GM12878 (cell line): ENCODE measurements around the gene BCLAF3. TPM values are rescaled to one million over a fixed set of nuclear protein-coding genes. Genes with fewer than 3 reads are reported as not detected.

Experiments used
- ATAC-seq: fragments of 200-7000 bp; cut with Tn5 transposase; 3 replicates; pipeline ENCODE4 v1.9.1; 2020; ENCODE audit warnings: mild to moderate bottlenecking, moderate library complexity
- BruUV-seq: library from RNA; stranded (reverse); fragments of 400-500 nt; replicated peaks from 2 replicates; lab custom pipeline; 2021; lab: Mats Ljungman, UMichigan
- CTCF ChIA-PET: fragments of 300-600 bp; sonication (Branson Sonifier 250); formaldehyde crosslinking; extraction: SDS; loops from one replicate; lab custom pipeline; 2021; ENCODE audit warnings: inconsistent platforms; lab: Yijun Ruan, JAX
- POLR2A ChIA-PET: fragments of 350-600 bp; formaldehyde crosslinking; extraction: SDS; loops from one replicate; lab custom pipeline; 2021; ENCODE audit warnings: inconsistent platforms; lab: Charles Lee
- RAD21 ChIA-PET: fragments of 300-600 bp; sonication (Branson Sonifier 250); formaldehyde crosslinking; loops from one replicate; lab custom pipeline; 2023; ENCODE audit warnings: antibody characterized with exemption; ENCODE audit not compliant: unreplicated experiment; lab: Charles Lee
- SMC1A ChIA-PET: fragments of 300-600 bp; sonication (Branson Sonifier 250); formaldehyde crosslinking; loops from one replicate; lab custom pipeline; 2023; ENCODE audit not compliant: unreplicated experiment, uncharacterized antibody; lab: Charles Lee
- DNase-seq: peaks from one replicate; pipeline ENCODE4 v3.0.0-alpha.2; 2011; ENCODE audit warnings: low read depth, low spot score
- FAIRE-seq: peaks from 3 replicates; lab custom pipeline; 2011; peaks lifted over from hg19 to GRCh38; lab: Jason Lieb, UNC
- H2AFZ ChIP-seq: 2 replicates; pipeline ENCODE4 v1.6.0; 2011; ENCODE audit warnings: low read depth, low read length, control low read depth; ENCODE audit not compliant: control insufficient read depth
- H3K27ac ChIP-seq: 2 replicates; pipeline ENCODE4 v1.5.1; 2011; ENCODE audit warnings: control low read depth; ENCODE audit not compliant: control insufficient read depth, insufficient read depth
- H3K27me3 ChIP-seq, 2 experiments: replicated peaks in 1 of 2; 2 replicates each; pipeline versions ENCODE4 v1.6.0 to v1.6.1; 2011; ENCODE audit warnings: low read length in 1 of 2; ENCODE audit not compliant: control insufficient read depth in 2 of 2, insufficient read depth in 2 of 2
- H3K36me3 ChIP-seq, 2 experiments: 2 replicates each; pipeline ENCODE4 v1.5.1; 2011; ENCODE audit warnings: low read length in 1 of 2; ENCODE audit not compliant: control insufficient read depth in 2 of 2, insufficient read depth in 2 of 2
- H3K4me1 ChIP-seq: 2 replicates; pipeline ENCODE4 v1.6.1; 2011; ENCODE audit warnings: mild to moderate bottlenecking, low read length, moderate library complexity, mixed read lengths; ENCODE audit not compliant: control insufficient read depth, insufficient read depth
- H3K4me2 ChIP-seq: 2 replicates; pipeline ENCODE4 v1.6.0; 2011; ENCODE audit warnings: control low read depth; ENCODE audit not compliant: control insufficient read depth, insufficient read depth
- H3K4me3 ChIP-seq: fragments of 200-600 bp; sonication (generic); 2 replicates; pipeline ENCODE4 v1.5.1; 2016
- H3K79me2 ChIP-seq: 2 replicates; pipeline ENCODE4 v1.6.0; 2011; ENCODE audit warnings: low read length; ENCODE audit not compliant: control insufficient read depth, insufficient read depth
- H3K9ac ChIP-seq: 2 replicates; pipeline ENCODE4 v1.8.0; 2011; ENCODE audit warnings: low read length, control low read depth, mixed read lengths; ENCODE audit not compliant: control insufficient read depth, insufficient read depth
- H3K9me3 ChIP-seq: replicated peaks from 3 replicates; pipeline ENCODE4 v1.5.1; 2011; ENCODE audit warnings: mild to moderate bottlenecking, low read length; ENCODE audit not compliant: control insufficient read depth, insufficient read depth
- H4K20me1 ChIP-seq: 2 replicates; pipeline ENCODE4 v1.6.0; 2011; ENCODE audit not compliant: control insufficient read depth, insufficient read depth
- CHD1 ChIP-seq: IDR thresholded peaks from 2 replicates; pipeline ENCODE4 v1.6.1; 2012; ENCODE audit warnings: low read depth, low read length, improper control_type of control experiment
- EED ChIP-seq: sonication (generic); IDR thresholded peaks from 2 replicates; pipeline ENCODE4 v1.6.1; 2016; ENCODE audit warnings: antibody characterized with exemption, low read depth
- EZH2 ChIP-seq: IDR thresholded peaks from 2 replicates; pipeline ENCODE4 v1.6.1; 2012; ENCODE audit warnings: low read depth, mild to moderate bottlenecking, control low read depth, inconsistent platforms, low read length, borderline replicate concordance; ENCODE audit not compliant: control insufficient read depth
- HDGF ChIP-seq: fragments of 450-650 bp; IDR thresholded peaks from 2 replicates; pipeline ENCODE4 v1.6.1; 2016; ENCODE audit warnings: antibody characterized with exemption
- SMARCA5 ChIP-seq: fragments of 450-650 bp; IDR thresholded peaks from 2 replicates; pipeline ENCODE4 v1.6.1; 2017; ENCODE audit warnings: mild to moderate bottlenecking
- SMC3 ChIP-seq: IDR thresholded peaks from 2 replicates; pipeline ENCODE4 v1.6.1; 2011; ENCODE audit warnings: low read length, improper control_type of control experiment, borderline replicate concordance
- SREBF1 ChIP-seq: IDR thresholded peaks from 2 replicates; pipeline ENCODE4 v1.6.1; 2012; ENCODE audit warnings: mild to moderate bottlenecking, low read length
- SREBF2 ChIP-seq: IDR thresholded peaks from 2 replicates; pipeline ENCODE4 v1.6.1; 2012; ENCODE audit warnings: mild to moderate bottlenecking, low read length
- YBX1 ChIP-seq: fragments of 450-650 bp; IDR thresholded peaks from 2 replicates; pipeline ENCODE4 v1.6.1; 2016; ENCODE audit warnings: antibody characterized with exemption
- ZNF217 ChIP-seq: fragments of 450-650 bp; IDR thresholded peaks from 2 replicates; pipeline ENCODE4 v1.6.1; 2017; ENCODE audit warnings: antibody characterized with exemption, mild to moderate bottlenecking
- WGBS: methylation state at CpG from one replicate; pipeline ENCODE4 v1.1.6; 2016; ENCODE audit warnings: low lambda C conversion rate; ENCODE audit not compliant: insufficient replicate concordance, insufficient coverage; ENCODE audit errors: missing lambda C conversion rate; 5-methylcytosine and 5-hydroxymethylcytosine counted together
- in situ Hi-C: fragments of 300-500 bp; cut with MboI; formaldehyde crosslinking; loops from 9 replicates; pipeline ENCODE4 v1.14.3; 2018; ENCODE audit warnings: mixed read lengths
- intact Hi-C: fragments of 100-400 bp; cut with micrococcal nuclease; formaldehyde crosslinking; loops from one replicate; pipeline ENCODE4 v1.14.2; 2022; ENCODE audit not compliant: unreplicated experiment
- polyA plus RNA-seq, 11 experiments: library from polyadenylated mRNA; depleted of rRNA in 4 of 11; unstranded in 6 of 11; stranded (reverse) in 5 of 11; fragments of >200 nt; fragmentation: Nextera tagmentation in 4 of 11; fragmentation: Illumina TruSeq in 1 of 11; extraction: Ambion mirVana in 4 of 11; extraction: Trizol in 1 of 11; gene quantifications; 1 replicate in 1 of 11; 2 replicates in 10 of 11; pipeline versions ENCODE4 v1.2.1 to v1.2.3, GENCODE V29; 2011 to 2016; ENCODE audit warnings: inconsistent platforms in 2 of 11, missing spikeins in 2 of 11, low read depth in 1 of 11
- total RNA-seq, 4 experiments: library from RNA; depleted of rRNA in 3 of 4; stranded (reverse); fragments of >200 nt in 3 of 4; fragmentation: Illumina TruSeq in 1 of 4; extraction: Trizol in 1 of 4; gene quantifications; 2 replicates each; pipeline versions ENCODE4 v1.2.1 to v1.2.3, GENCODE V29; 2013 to 2021
- TF ChIP-seq, protein P1 (sequence below): IDR thresholded peaks from 2 replicates; pipeline ENCODE4 v1.6.1; 2012; ENCODE audit warnings: mild to moderate bottlenecking, low read depth, low read length
- TF ChIP-seq, protein P2 (sequence below): fragments of 450-650 bp; IDR thresholded peaks from 2 replicates; pipeline ENCODE4 v1.6.1; 2017; ENCODE audit warnings: borderline replicate concordance
- TF ChIP-seq, protein P3 (sequence below): IDR thresholded peaks from 2 replicates; pipeline ENCODE4 v1.6.1; 2011; ENCODE audit warnings: low read depth, mild to moderate bottlenecking, low read length, moderate library complexity, borderline replicate concordance; ENCODE audit errors: extremely low read depth
- TF ChIP-seq, protein P4 (sequence below): fragments of 450-650 bp; IDR thresholded peaks from 2 replicates; pipeline ENCODE4 v1.6.1; 2017; ENCODE audit warnings: mild to moderate bottlenecking, moderate library complexity

Gene BCLAF3
- total and polyA plus RNA-seq, 10 of the 15 experiments (the other 5 are each of a cell fraction or from before 2014, with no cell fraction given) = 0.74 to 4.4 (median 2.6) TPM

DNA sequence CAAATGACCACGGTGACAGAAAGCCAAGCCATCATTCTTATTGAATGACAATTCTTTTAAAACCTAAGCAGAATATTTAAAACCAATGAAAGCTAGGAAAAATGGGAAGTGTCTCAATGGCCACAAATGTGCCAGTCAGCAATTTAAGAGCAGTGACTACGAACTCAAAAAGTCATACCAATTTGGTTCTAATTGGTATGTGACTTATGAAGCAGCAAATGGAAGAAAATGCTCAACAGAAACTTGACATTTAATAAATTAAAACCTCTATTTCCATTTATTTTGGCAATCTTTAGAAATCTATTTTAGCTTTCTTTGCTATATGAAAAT is 25.7 kb upstream of the BCLAF3 start (continued):
- TF ChIP-seq, protein P1, sequence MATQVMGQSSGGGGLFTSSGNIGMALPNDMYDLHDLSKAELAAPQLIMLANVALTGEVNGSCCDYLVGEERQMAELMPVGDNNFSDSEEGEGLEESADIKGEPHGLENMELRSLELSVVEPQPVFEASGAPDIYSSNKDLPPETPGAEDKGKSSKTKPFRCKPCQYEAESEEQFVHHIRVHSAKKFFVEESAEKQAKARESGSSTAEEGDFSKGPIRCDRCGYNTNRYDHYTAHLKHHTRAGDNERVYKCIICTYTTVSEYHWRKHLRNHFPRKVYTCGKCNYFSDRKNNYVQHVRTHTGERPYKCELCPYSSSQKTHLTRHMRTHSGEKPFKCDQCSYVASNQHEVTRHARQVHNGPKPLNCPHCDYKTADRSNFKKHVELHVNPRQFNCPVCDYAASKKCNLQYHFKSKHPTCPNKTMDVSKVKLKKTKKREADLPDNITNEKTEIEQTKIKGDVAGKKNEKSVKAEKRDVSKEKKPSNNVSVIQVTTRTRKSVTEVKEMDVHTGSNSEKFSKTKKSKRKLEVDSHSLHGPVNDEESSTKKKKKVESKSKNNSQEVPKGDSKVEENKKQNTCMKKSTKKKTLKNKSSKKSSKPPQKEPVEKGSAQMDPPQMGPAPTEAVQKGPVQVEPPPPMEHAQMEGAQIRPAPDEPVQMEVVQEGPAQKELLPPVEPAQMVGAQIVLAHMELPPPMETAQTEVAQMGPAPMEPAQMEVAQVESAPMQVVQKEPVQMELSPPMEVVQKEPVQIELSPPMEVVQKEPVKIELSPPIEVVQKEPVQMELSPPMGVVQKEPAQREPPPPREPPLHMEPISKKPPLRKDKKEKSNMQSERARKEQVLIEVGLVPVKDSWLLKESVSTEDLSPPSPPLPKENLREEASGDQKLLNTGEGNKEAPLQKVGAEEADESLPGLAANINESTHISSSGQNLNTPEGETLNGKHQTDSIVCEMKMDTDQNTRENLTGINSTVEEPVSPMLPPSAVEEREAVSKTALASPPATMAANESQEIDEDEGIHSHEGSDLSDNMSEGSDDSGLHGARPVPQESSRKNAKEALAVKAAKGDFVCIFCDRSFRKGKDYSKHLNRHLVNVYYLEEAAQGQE = no peak
- TF ChIP-seq, protein P2, sequence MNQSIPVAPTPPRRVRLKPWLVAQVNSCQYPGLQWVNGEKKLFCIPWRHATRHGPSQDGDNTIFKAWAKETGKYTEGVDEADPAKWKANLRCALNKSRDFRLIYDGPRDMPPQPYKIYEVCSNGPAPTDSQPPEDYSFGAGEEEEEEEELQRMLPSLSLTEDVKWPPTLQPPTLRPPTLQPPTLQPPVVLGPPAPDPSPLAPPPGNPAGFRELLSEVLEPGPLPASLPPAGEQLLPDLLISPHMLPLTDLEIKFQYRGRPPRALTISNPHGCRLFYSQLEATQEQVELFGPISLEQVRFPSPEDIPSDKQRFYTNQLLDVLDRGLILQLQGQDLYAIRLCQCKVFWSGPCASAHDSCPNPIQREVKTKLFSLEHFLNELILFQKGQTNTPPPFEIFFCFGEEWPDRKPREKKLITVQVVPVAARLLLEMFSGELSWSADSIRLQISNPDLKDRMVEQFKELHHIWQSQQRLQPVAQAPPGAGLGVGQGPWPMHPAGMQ = no peak
- TF ChIP-seq YBX1 (no peak), EED (no peak)
- TF ChIP-seq, all 136 proteins: peak for 0

DNA sequence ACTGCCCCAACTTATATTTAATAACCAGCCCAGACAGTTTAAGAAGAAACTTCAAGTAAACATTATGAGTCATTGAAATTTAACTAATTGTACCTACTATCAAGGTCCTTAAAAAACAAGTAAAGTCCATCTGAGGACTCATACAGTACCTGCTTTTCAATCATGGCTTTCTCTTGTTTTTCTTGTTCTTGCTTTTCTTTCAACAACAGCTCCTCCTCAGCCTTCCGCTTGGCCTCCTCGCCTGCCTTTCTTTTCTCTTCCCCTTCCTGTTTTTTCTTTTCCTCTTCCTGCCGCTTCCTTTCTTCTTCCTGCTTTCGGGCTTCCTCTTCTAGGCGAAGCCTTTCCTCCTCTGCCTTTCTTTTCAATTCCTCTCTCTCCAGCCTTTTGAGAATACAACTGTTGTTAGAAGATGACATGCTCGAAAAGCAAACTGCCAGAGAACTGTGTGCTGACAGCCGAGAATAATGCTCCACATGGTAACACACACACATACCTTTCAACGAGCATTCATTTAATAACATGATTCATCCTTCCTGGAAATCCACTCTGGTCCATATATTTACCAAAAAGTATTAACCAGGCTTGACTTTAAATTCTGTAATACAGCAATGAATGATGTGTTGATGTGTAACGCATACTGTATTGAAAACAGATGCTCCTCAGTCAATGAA is 25.2 kb upstream of the BCLAF3 start:
- 79% methylated on average over 9 of the region's 9 CpGs for WGBS
- RAD21 ChIA-PET = interaction anchor here (0.9 kb wide), 1 partner anchor 42 kb away, joined by 3 read pairs; no protein-coding TSS in a partner anchor
- Histone ChIP-seq H3K36me3 (no peaks in the 10 kb centered on the region), H3K79me2 (no peaks in the 10 kb centered on the region), H2AFZ (no peak overlapping the region), H3K4me3 (no peak overlapping the region), H4K20me1 (no peaks in the 10 kb centered on the region), H3K4me2 (no peak overlapping the region), H3K27me3 (no peaks in the 10 kb centered on the region), H3K9ac (no peak overlapping the region), H3K4me1 (no peaks in the 10 kb centered on the region), H3K27ac (no peak overlapping the region), H3K9me3 (no peaks in the 10 kb centered on the region; the same call in 1 of the 3 replicates)
- POLR2A ChIA-PET = no interaction called here
- in situ Hi-C loops (no loop called here), intact Hi-C loops (no loop called here)
- DNase-seq = no peak
- CTCF ChIA-PET = no interaction called here
- no peak for ATAC-seq
- BruUV-seq = no TSS peak
- SMC1A ChIA-PET = interaction anchor here (1.5 kb wide), 1 partner anchor 14 kb away, joined by 4 read pairs; no protein-coding TSS in a partner anchor
- no peak for FAIRE-seq
- TF ChIP-seq CHD1 = no peak
- TF ChIP-seq, protein P3, sequence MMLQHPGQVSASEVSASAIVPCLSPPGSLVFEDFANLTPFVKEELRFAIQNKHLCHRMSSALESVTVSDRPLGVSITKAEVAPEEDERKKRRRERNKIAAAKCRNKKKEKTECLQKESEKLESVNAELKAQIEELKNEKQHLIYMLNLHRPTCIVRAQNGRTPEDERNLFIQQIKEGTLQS = no peak
- no peak for TF ChIP-seq SMARCA5
- TF ChIP-seq EZH2 = no peak
- no peak for TF ChIP-seq SREBF2
- no peak for TF ChIP-seq SREBF1
- TF ChIP-seq HDGF = no peak
- TF ChIP-seq SMC3 = no peak
- no peak for TF ChIP-seq ZNF217
- TF ChIP-seq, protein P4, sequence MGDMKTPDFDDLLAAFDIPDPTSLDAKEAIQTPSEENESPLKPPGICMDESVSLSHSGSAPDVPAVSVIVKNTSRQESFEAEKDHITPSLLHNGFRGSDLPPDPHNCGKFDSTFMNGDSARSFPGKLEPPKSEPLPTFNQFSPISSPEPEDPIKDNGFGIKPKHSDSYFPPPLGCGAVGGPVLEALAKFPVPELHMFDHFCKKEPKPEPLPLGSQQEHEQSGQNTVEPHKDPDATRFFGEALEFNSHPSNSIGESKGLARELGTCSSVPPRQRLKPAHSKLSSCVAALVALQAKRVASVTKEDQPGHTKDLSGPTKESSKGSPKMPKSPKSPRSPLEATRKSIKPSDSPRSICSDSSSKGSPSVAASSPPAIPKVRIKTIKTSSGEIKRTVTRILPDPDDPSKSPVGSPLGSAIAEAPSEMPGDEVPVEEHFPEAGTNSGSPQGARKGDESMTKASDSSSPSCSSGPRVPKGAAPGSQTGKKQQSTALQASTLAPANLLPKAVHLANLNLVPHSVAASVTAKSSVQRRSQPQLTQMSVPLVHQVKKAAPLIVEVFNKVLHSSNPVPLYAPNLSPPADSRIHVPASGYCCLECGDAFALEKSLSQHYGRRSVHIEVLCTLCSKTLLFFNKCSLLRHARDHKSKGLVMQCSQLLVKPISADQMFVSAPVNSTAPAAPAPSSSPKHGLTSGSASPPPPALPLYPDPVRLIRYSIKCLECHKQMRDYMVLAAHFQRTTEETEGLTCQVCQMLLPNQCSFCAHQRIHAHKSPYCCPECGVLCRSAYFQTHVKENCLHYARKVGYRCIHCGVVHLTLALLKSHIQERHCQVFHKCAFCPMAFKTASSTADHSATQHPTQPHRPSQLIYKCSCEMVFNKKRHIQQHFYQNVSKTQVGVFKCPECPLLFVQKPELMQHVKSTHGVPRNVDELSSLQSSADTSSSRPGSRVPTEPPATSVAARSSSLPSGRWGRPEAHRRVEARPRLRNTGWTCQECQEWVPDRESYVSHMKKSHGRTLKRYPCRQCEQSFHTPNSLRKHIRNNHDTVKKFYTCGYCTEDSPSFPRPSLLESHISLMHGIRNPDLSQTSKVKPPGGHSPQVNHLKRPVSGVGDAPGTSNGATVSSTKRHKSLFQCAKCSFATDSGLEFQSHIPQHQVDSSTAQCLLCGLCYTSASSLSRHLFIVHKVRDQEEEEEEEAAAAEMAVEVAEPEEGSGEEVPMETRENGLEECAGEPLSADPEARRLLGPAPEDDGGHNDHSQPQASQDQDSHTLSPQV = no peak
